GM23338 (cell line): Measurements from ENCODE around the gene ENPP7.

Experiments
- CTCF ChIP-seq, 2 experiments: fragments of 200-600 bp in 1 of 2; sonication (generic) in 1 of 2; conservative IDR thresholded peaks; 2 replicates each; pipeline versions ENCODE4 v1.5.1 to v1.6.1; 2016 to 2017; ENCODE audit warnings: antibody characterized with exemption in 2 of 2, low read depth in 2 of 2, mild to moderate bottlenecking in 2 of 2, moderate library complexity in 1 of 2
- EZH2 ChIP-seq: fragments of 200-600 bp; sonication (generic); IDR thresholded peaks from one replicate; pipeline ENCODE4 v1.8.0; 2017; ENCODE audit warnings: antibody characterized with exemption, mild to moderate bottlenecking, low read depth; ENCODE audit not compliant: unreplicated experiment
- EZH2phosphoT487 ChIP-seq: fragments of 200-600 bp; sonication (generic); IDR thresholded peaks from one replicate; pipeline ENCODE4 v1.8.1; 2018; ENCODE audit warnings: antibody characterized with exemption; ENCODE audit not compliant: unreplicated experiment
- POLR2AphosphoS5 ChIP-seq: IDR thresholded peaks from 2 replicates; pipeline ENCODE4 v1.6.1; 2016; ENCODE audit warnings: antibody characterized with exemption, low read depth
- REST ChIP-seq: IDR thresholded peaks from one replicate; pipeline ENCODE4 v1.6.1; 2018; ENCODE audit warnings: antibody characterized with exemption; ENCODE audit not compliant: unreplicated experiment
- STAT1 ChIP-seq: IDR thresholded peaks from one replicate; pipeline ENCODE4 v1.6.1; 2016; ENCODE audit warnings: antibody characterized with exemption; ENCODE audit not compliant: unreplicated experiment
- ZNF114 ChIP-seq: fragments of 250-450 bp; sonication (Bioruptor Pico); IDR thresholded peaks from 2 replicates; pipeline ENCODE4 v1.5.0; 2020; ENCODE audit warnings: mild to moderate bottlenecking, moderate library complexity
- ZNF331 ChIP-seq: fragments of 250-450 bp; sonication (Bioruptor Pico); IDR thresholded peaks from 2 replicates; pipeline ENCODE4 v1.5.0; 2020; ENCODE audit warnings: low read depth, mild to moderate bottlenecking, moderate library complexity
- TF ChIP-seq, protein P1 (sequence below): fragments of 250-450 bp; sonication (Bioruptor Pico); IDR thresholded peaks from 2 replicates; pipeline ENCODE4 v1.5.0; 2020; ENCODE audit warnings: mild to moderate bottlenecking, moderate library complexity

- TF ChIP-seq, protein P1, sequence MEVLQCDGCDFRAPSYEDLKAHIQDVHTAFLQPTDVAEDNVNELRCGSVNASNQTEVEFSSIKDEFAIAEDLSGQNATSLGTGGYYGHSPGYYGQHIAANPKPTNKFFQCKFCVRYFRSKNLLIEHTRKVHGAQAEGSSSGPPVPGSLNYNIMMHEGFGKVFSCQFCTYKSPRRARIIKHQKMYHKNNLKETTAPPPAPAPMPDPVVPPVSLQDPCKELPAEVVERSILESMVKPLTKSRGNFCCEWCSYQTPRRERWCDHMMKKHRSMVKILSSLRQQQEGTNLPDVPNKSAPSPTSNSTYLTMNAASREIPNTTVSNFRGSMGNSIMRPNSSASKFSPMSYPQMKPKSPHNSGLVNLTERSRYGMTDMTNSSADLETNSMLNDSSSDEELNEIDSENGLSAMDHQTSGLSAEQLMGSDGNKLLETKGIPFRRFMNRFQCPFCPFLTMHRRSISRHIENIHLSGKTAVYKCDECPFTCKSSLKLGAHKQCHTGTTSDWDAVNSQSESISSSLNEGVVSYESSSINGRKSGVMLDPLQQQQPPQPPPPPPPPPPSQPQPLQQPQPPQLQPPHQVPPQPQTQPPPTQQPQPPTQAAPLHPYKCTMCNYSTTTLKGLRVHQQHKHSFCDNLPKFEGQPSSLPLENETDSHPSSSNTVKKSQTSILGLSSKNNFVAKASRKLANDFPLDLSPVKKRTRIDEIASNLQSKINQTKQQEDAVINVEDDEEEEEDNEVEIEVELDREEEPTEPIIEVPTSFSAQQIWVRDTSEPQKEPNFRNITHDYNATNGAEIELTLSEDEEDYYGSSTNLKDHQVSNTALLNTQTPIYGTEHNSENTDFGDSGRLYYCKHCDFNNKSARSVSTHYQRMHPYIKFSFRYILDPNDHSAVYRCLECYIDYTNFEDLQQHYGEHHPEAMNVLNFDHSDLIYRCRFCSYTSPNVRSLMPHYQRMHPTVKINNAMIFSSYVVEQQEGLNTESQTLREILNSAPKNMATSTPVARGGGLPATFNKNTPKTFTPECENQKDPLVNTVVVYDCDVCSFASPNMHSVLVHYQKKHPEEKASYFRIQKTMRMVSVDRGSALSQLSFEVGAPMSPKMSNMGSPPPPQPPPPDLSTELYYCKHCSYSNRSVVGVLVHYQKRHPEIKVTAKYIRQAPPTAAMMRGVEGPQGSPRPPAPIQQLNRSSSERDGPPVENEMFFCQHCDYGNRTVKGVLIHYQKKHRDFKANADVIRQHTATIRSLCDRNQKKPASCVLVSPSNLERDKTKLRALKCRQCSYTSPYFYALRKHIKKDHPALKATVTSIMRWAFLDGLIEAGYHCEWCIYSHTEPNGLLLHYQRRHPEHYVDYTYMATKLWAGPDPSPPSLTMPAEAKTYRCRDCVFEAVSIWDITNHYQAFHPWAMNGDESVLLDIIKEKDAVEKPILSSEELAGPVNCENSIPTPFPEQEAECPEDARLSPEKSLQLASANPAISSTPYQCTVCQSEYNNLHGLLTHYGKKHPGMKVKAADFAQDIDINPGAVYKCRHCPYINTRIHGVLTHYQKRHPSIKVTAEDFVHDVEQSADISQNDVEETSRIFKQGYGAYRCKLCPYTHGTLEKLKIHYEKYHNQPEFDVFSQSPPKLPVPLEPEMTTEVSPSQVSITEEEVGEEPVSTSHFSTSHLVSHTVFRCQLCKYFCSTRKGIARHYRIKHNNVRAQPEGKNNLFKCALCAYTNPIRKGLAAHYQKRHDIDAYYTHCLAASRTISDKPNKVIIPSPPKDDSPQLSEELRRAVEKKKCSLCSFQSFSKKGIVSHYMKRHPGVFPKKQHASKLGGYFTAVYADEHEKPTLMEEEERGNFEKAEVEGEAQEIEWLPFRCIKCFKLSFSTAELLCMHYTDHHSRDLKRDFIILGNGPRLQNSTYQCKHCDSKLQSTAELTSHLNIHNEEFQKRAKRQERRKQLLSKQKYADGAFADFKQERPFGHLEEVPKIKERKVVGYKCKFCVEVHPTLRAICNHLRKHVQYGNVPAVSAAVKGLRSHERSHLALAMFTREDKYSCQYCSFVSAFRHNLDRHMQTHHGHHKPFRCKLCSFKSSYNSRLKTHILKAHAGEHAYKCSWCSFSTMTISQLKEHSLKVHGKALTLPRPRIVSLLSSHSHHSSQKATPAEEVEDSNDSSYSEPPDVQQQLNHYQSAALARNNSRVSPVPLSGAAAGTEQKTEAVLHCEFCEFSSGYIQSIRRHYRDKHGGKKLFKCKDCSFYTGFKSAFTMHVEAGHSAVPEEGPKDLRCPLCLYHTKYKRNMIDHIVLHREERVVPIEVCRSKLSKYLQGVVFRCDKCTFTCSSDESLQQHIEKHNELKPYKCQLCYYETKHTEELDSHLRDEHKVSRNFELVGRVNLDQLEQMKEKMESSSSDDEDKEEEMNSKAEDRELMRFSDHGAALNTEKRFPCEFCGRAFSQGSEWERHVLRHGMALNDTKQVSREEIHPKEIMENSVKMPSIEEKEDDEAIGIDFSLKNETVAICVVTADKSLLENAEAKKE (CRISPR knock-in tag) = no peak
- no peak for TF ChIP-seq CTCF (conservative IDR thresholded peaks at IDR 0.05; ENCODE audit: low read depth in 2 of 2)
- TF ChIP-seq EZH2 = no peak
- no peak for TF ChIP-seq EZH2phosphoT487
- no peak for TF ChIP-seq ZNF331 (CRISPR knock-in tag)
- TF ChIP-seq POLR2AphosphoS5 = no peak
- no peak for TF ChIP-seq ZNF114 (CRISPR knock-in tag)
- no peak for TF ChIP-seq REST
- TF ChIP-seq STAT1 = no peak
Measured at GRCh38 chr17:79783891-79784290, 53.1 kb downstream of the ENPP7 start.
